Gastroesophageal sphincter (tissue), 3 donors: Measurements from ENCODE around the gene GALNTL6.

Source experiments
- POLR2A ChIP-seq, 2 donors: fragments of 450-650 bp; IDR thresholded peaks; one replicate each; pipeline ENCODE4 v1.6.1; 2017; ENCODE audit warnings: antibody characterized with exemption in 2 of 2, mild to moderate bottlenecking in 2 of 2, moderate library complexity in 1 of 2
- POLR2AphosphoS5 ChIP-seq: sonication (generic); formaldehyde crosslinking; IDR thresholded peaks from one replicate; pipeline ENCODE4 v1.6.1; 2017; ENCODE audit warnings: antibody characterized with exemption
- TF ChIP-seq, protein P1 (sequence below), 4 experiments: fragments of 200-600 bp in 2 of 4; fragments of 450-650 bp in 2 of 4; sonication (generic) in 1 of 4; IDR thresholded peaks; one replicate each; pipeline ENCODE4 v1.5.1; 2017 to 2019; ENCODE audit warnings: antibody characterized with exemption in 4 of 4, mild to moderate bottlenecking in 2 of 4, moderate library complexity in 2 of 4

GRCh38 chr4:172995704-172996103 lies 1182.5 kb downstream of the GALNTL6 start:
- TF ChIP-seq POLR2A (IDR thresholded peaks at IDR 0.05) (no peak), POLR2AphosphoS5 (no peak)
- TF ChIP-seq, protein P1, sequence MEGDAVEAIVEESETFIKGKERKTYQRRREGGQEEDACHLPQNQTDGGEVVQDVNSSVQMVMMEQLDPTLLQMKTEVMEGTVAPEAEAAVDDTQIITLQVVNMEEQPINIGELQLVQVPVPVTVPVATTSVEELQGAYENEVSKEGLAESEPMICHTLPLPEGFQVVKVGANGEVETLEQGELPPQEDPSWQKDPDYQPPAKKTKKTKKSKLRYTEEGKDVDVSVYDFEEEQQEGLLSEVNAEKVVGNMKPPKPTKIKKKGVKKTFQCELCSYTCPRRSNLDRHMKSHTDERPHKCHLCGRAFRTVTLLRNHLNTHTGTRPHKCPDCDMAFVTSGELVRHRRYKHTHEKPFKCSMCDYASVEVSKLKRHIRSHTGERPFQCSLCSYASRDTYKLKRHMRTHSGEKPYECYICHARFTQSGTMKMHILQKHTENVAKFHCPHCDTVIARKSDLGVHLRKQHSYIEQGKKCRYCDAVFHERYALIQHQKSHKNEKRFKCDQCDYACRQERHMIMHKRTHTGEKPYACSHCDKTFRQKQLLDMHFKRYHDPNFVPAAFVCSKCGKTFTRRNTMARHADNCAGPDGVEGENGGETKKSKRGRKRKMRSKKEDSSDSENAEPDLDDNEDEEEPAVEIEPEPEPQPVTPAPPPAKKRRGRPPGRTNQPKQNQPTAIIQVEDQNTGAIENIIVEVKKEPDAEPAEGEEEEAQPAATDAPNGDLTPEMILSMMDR (IDR thresholded peaks at IDR 0.05) = no peak
